H1 (cell line): Measurements from ENCODE around the gene IL1RAPL1. TPM values are rescaled to one million over a fixed set of nuclear protein-coding genes. Genes with fewer than 3 reads are reported as not detected.

Source experiments
- CTCF ChIA-PET: fragments of 300-600 bp; sonication (Branson Sonifier 250); formaldehyde crosslinking; loops from one replicate; lab custom pipeline; 2021; ENCODE audit not compliant: partially characterized antibody; lab: Charles Lee
- POLR2A ChIA-PET: fragments of 300-600 bp; sonication (Branson Sonifier 250); formaldehyde crosslinking; loops from one replicate; lab custom pipeline; 2021; ENCODE audit warnings: inconsistent platforms; ENCODE audit not compliant: partially characterized antibody; lab: Charles Lee
- DNase-seq, 2 experiments: peaks; one replicate each; pipeline versions ENCODE4 v3.0.0 to v3.0.0-alpha.2; 2010 to 2022; ENCODE audit warnings: low spot score in 2 of 2, low read depth in 1 of 2, mixed read lengths in 1 of 2
- FAIRE-seq: peaks from 2 replicates; lab custom pipeline; 2011; peaks lifted over from hg19 to GRCh38; lab: Jason Lieb, UNC
- H2AFZ ChIP-seq: 2 replicates; pipeline ENCODE4 v1.8.1; 2012; ENCODE audit warnings: low read length, inconsistent platforms
- H2AK5ac ChIP-seq: 2 replicates; pipeline ENCODE4 v1.6.1; 2013; ENCODE audit warnings: low read depth, low read length
- H2BK120ac ChIP-seq: replicated peaks from 2 replicates; pipeline ENCODE3; 2013; ENCODE audit warnings: low read depth, low read length, inconsistent platforms
- H2BK12ac ChIP-seq: 2 replicates; pipeline ENCODE4 v1.6.1; 2013; ENCODE audit warnings: low read depth, low read length
- H2BK15ac ChIP-seq: 2 replicates; pipeline ENCODE4 v1.6.1; 2013; ENCODE audit warnings: low read length
- H2BK20ac ChIP-seq: 2 replicates; pipeline ENCODE4 v1.6.1; 2013; ENCODE audit warnings: low read length
- H2BK5ac ChIP-seq: 2 replicates; pipeline ENCODE4 v1.6.1; 2013; ENCODE audit warnings: low read depth, low read length
- H3K14ac ChIP-seq: 2 replicates; pipeline ENCODE4 v1.6.1; 2013; ENCODE audit warnings: inconsistent platforms; ENCODE audit not compliant: insufficient read length
- H3K18ac ChIP-seq: 2 replicates; pipeline ENCODE4 v1.6.1; 2013; ENCODE audit warnings: low read length; ENCODE audit errors: extremely low read depth
- H3K23ac ChIP-seq: 2 replicates; pipeline ENCODE4 v1.6.1; 2013; ENCODE audit warnings: inconsistent platforms; ENCODE audit not compliant: insufficient read length
- H3K23me2 ChIP-seq: 2 replicates; pipeline ENCODE4 v1.6.1; 2013; ENCODE audit warnings: low read depth, low read length
- H3K27ac ChIP-seq: 2 replicates; pipeline ENCODE4 v1.6.1; 2011; ENCODE audit warnings: low read depth, low read length, inconsistent platforms
- H3K27me3 ChIP-seq, 4 experiments: replicated peaks in 1 of 4; 1 replicate in 1 of 4; 2 replicates in 3 of 4; pipeline versions ENCODE4 v1.6.1 to v1.8.1; 2011 to 2013; ENCODE audit warnings: low read length in 3 of 4, mild to moderate bottlenecking in 3 of 4, inconsistent platforms in 2 of 4, mixed read lengths in 2 of 4, moderate library complexity in 1 of 4; ENCODE audit not compliant: control insufficient read depth in 3 of 4, insufficient read depth in 3 of 4; ENCODE audit errors: extremely low read depth in 1 of 4
- H3K36me3 ChIP-seq, 4 experiments: 2 replicates each; pipeline versions ENCODE4 v1.6.1 to v1.8.1; 2011 to 2013; ENCODE audit warnings: mild to moderate bottlenecking in 4 of 4, low read length in 3 of 4, moderate library complexity in 2 of 4, control low read depth in 1 of 4, inconsistent platforms in 1 of 4; ENCODE audit not compliant: insufficient read depth in 4 of 4, control insufficient read depth in 2 of 4
- H3K4ac ChIP-seq: replicated peaks from 2 replicates; pipeline ENCODE3; 2013; ENCODE audit warnings: low read length, low read depth, mixed read lengths, inconsistent platforms; ENCODE audit not compliant: insufficient read length
- H3K4me1 ChIP-seq, 4 experiments: replicated peaks in 1 of 4; 1 replicate in 1 of 4; 2 replicates in 3 of 4; pipeline versions ENCODE4 v1.6.1 to v1.8.1; 2011 to 2013; ENCODE audit warnings: low read length in 3 of 4, inconsistent platforms in 2 of 4, mixed read lengths in 1 of 4; ENCODE audit not compliant: insufficient read depth in 4 of 4, control insufficient read depth in 3 of 4
- H3K4me2 ChIP-seq, 2 experiments: 2 replicates each; pipeline versions ENCODE4 v1.6.1 to v1.8.1; 2011 to 2013; ENCODE audit warnings: low read depth in 2 of 2, low read length in 2 of 2, control low read depth in 1 of 2, inconsistent platforms in 1 of 2, mild to moderate bottlenecking in 1 of 2; ENCODE audit not compliant: insufficient read depth in 1 of 2
- H3K4me3 ChIP-seq, 4 experiments: fragments of 200-600, 300-600 bp in 1 of 4; sonication (generic), shearing (Covaris generic), sonication (Bioruptor Twin) in 1 of 4; 2 replicates each; pipeline versions ENCODE4 v1.5.1 to v1.8.1; 2011 to 2016; ENCODE audit warnings: low read length in 4 of 4, low read depth in 3 of 4, control low read depth in 2 of 4, inconsistent platforms in 2 of 4, mild to moderate bottlenecking in 2 of 4, mixed read lengths in 1 of 4, moderate library complexity in 1 of 4; ENCODE audit not compliant: insufficient read depth in 2 of 4; ENCODE audit errors: extremely low read depth in 1 of 4
- H3K56ac ChIP-seq: replicated peaks from 2 replicates; pipeline ENCODE3; 2013; ENCODE audit warnings: low read depth, mild to moderate bottlenecking, mixed read lengths, low read length, inconsistent platforms; ENCODE audit not compliant: insufficient read length
- H3K79me1 ChIP-seq: 2 replicates; pipeline ENCODE4 v1.6.1; 2013; ENCODE audit warnings: low read depth, low read length, control low read depth
- H3K79me2 ChIP-seq, 2 experiments: 2 replicates each; pipeline versions ENCODE4 v1.6.1 to v1.8.1; 2012 to 2013; ENCODE audit warnings: low read length in 2 of 2, mild to moderate bottlenecking in 2 of 2, inconsistent platforms in 1 of 2; ENCODE audit not compliant: insufficient read depth in 2 of 2, control insufficient read depth in 1 of 2
- H3K9ac ChIP-seq, 4 experiments: replicated peaks in 1 of 4; 1 replicate in 1 of 4; 2 replicates in 3 of 4; pipeline versions ENCODE4 v1.6.1 to v1.8.1; 2011 to 2013; ENCODE audit warnings: low read depth in 3 of 4, low read length in 3 of 4, control low read depth in 2 of 4, mild to moderate bottlenecking in 2 of 4, moderate library complexity in 2 of 4, inconsistent platforms in 1 of 4; ENCODE audit errors: extremely low read depth in 1 of 4
- H3K9me3 ChIP-seq, 2 experiments: 2 replicates each; pipeline versions ENCODE4 v1.6.1 to v1.8.1; 2012 to 2013; ENCODE audit warnings: mild to moderate bottlenecking in 2 of 2, moderate library complexity in 2 of 2, control low read depth in 1 of 2, inconsistent platforms in 1 of 2, low read depth in 1 of 2, low read length in 1 of 2, mixed read lengths in 1 of 2; ENCODE audit not compliant: insufficient read depth in 2 of 2
- H4K20me1 ChIP-seq, 2 experiments: replicated peaks in 1 of 2; 2 replicates each; pipeline versions ENCODE3 to v1.8.1; 2011 to 2013; ENCODE audit warnings: inconsistent platforms in 2 of 2, low read length in 2 of 2, mild to moderate bottlenecking in 1 of 2; ENCODE audit not compliant: insufficient read depth in 2 of 2, control insufficient read depth in 1 of 2
- H4K5ac ChIP-seq: 2 replicates; pipeline ENCODE4 v1.6.1; 2013; ENCODE audit warnings: low read length, low read depth, mixed read lengths, inconsistent platforms; ENCODE audit not compliant: insufficient read length
- H4K8ac ChIP-seq: 2 replicates; pipeline ENCODE4 v1.8.0; 2013; ENCODE audit warnings: mild to moderate bottlenecking, moderate library complexity, low read length, inconsistent platforms; ENCODE audit not compliant: insufficient read depth; ENCODE audit errors: extremely low read depth
- H4K91ac ChIP-seq: replicated peaks from 2 replicates; pipeline ENCODE3; 2013; ENCODE audit warnings: low read length, mixed read lengths, inconsistent platforms; ENCODE audit not compliant: insufficient read length
- ATF2 ChIP-seq: IDR thresholded peaks from 2 replicates; pipeline ENCODE4 v1.6.1; 2012; ENCODE audit warnings: low read length, inconsistent platforms
- CHD1 ChIP-seq: IDR thresholded peaks from 2 replicates; pipeline ENCODE4 v1.6.1; 2012; ENCODE audit warnings: low read depth, low read length, improper control_type of control experiment
- EGR1 ChIP-seq: IDR thresholded peaks from 2 replicates; pipeline ENCODE4 v1.6.1; 2011; ENCODE audit warnings: low read depth, low read length, borderline replicate concordance
- MAFK ChIP-seq: IDR thresholded peaks from 2 replicates; pipeline ENCODE4 v1.6.1; 2012; ENCODE audit warnings: low read depth, mild to moderate bottlenecking, improper control_type of control experiment, low read length
- NANOG ChIP-seq: IDR thresholded peaks from 2 replicates; pipeline ENCODE4 v1.6.1; 2011; ENCODE audit warnings: low read length, low read depth, mild to moderate bottlenecking, inconsistent platforms; ENCODE audit not compliant: insufficient read depth, poor library complexity, severe bottlenecking
- RBBP5 ChIP-seq: IDR thresholded peaks from 2 replicates; pipeline ENCODE4 v1.7.1; 2012; ENCODE audit warnings: low read depth, mild to moderate bottlenecking, inconsistent platforms, low read length, moderate library complexity, borderline replicate concordance
- SAP30 ChIP-seq: fragments of 300-600 bp; sonication (generic); IDR thresholded peaks from 2 replicates; pipeline ENCODE4 v1.7.1; 2012; ENCODE audit warnings: low read length, moderate library complexity, mild to moderate bottlenecking, inconsistent platforms; ENCODE audit not compliant: insufficient read depth, insufficient replicate concordance
- SRF ChIP-seq: IDR thresholded peaks from 2 replicates; pipeline ENCODE4 v1.6.1; 2011; ENCODE audit warnings: mild to moderate bottlenecking, low read depth, low read length, moderate library complexity
- TEAD4 ChIP-seq: IDR thresholded peaks from 2 replicates; pipeline ENCODE4 v1.6.1; 2012; ENCODE audit warnings: low read depth, low read length, inconsistent platforms, mixed read lengths
- polyA plus RNA-seq, 7 experiments: library from polyadenylated mRNA; depleted of rRNA in 3 of 7; stranded (reverse) in 5 of 7; unstranded in 2 of 7; fragments of >200 nt in 5 of 7; fragments of 200-250 nt in 2 of 7; gene quantifications; 1 replicate in 5 of 7; 2 replicates in 1 of 7; 4 replicates in 1 of 7; pipeline versions ENCODE4 v1.2.1 to v1.2.3, GENCODE V29; 2011 to 2013; ENCODE audit warnings: missing spikeins in 2 of 7, mixed read lengths in 2 of 7
- total RNA-seq: library from RNA; stranded (reverse); fragmentation: NEBNext Ultra II Directional; extraction: Animal tissue kit (Norgen Biotek cat#: 25700); gene quantifications from 2 replicates; pipeline ENCODE4 v1.2.1, GENCODE V29; 2021
- TF ChIP-seq, protein P1 (sequence below): IDR thresholded peaks from 2 replicates; pipeline ENCODE4 v1.6.1; 2012; ENCODE audit warnings: inconsistent platforms

Gene IL1RAPL1
- total and polyA plus RNA-seq, 2 of the 8 experiments (the other 6 are each of a cell fraction or from before 2014, with no cell fraction given), result 0.11 to 0.35 TPM

- H3K79me2 ChIP-seq, result no peaks in the 10 kb centered on the region
- no peaks in the 10 kb centered on the region; a peak in 1 of 7 replicates for H3K4me1 ChIP-seq
- H2AK5ac ChIP-seq, result no peak overlapping the region
- no peak overlapping the region for H4K5ac ChIP-seq
- ChIA-PET CTCF (no interaction called here), POLR2A (no interaction called here)
- H3K4me3 ChIP-seq, result no peak overlapping the region
- H2AFZ ChIP-seq, result no peak overlapping the region
- no peak overlapping the region for H3K4me2 ChIP-seq
- H3K23me2 ChIP-seq, result no peaks in the 10 kb centered on the region
- H3K27ac ChIP-seq, result no peak overlapping the region
- no peak overlapping the region for H3K4ac ChIP-seq
- no peak overlapping the region for H3K18ac ChIP-seq
- H2BK20ac ChIP-seq, result no peak overlapping the region
- DNase-seq (no peak), FAIRE-seq (no peak)
- H2BK5ac ChIP-seq, result no peak overlapping the region
- no peak overlapping the region for H2BK120ac ChIP-seq
- no peak overlapping the region for H3K23ac ChIP-seq
- no peak overlapping the region for H2BK15ac ChIP-seq
- no peak overlapping the region for H4K8ac ChIP-seq
- H3K36me3 ChIP-seq, result no peaks in the 10 kb centered on the region
- H3K14ac ChIP-seq, result no peak overlapping the region
- H3K9me3 ChIP-seq, result no peaks in the 10 kb centered on the region
- H3K27me3 ChIP-seq, result no peaks in the 10 kb centered on the region
- no peak overlapping the region for H2BK12ac ChIP-seq
- H4K91ac ChIP-seq, result no peak overlapping the region
- no peaks in the 10 kb centered on the region for H4K20me1 ChIP-seq
- no peaks in the 10 kb centered on the region for H3K79me1 ChIP-seq
- no peak overlapping the region for H3K9ac ChIP-seq
- H3K56ac ChIP-seq, result no peak overlapping the region
- TF ChIP-seq RBBP5 (no peak), SRF (no peak), ATF2 (no peak), EGR1 (no peak), TEAD4 (no peak), NANOG (no peak), CHD1 (no peak), SAP30 (no peak), MAFK (no peak)
- TF ChIP-seq, protein P1, sequence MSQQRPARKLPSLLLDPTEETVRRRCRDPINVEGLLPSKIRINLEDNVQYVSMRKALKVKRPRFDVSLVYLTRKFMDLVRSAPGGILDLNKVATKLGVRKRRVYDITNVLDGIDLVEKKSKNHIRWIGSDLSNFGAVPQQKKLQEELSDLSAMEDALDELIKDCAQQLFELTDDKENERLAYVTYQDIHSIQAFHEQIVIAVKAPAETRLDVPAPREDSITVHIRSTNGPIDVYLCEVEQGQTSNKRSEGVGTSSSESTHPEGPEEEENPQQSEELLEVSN, result no peak
These were observed 394.7 kb downstream of the IL1RAPL1 start for GRCh38 chrX:28981952-28982351.
